NT2/D1 (cell line): ENCODE results near the gene HOXA4.

Source experiments
- DNase-seq: peaks from one replicate; pipeline ENCODE4 v3.0.0-alpha.2; 2011; ENCODE audit warnings: low read depth, low spot score
- H3K27me3 ChIP-seq: 2 replicates; pipeline ENCODE4 v1.6.0; 2011; ENCODE audit warnings: mild to moderate bottlenecking; ENCODE audit not compliant: insufficient read length, insufficient read depth
- H3K36me3 ChIP-seq: 2 replicates; pipeline ENCODE4 v1.6.1; 2011; ENCODE audit warnings: mild to moderate bottlenecking, low read length, mixed read lengths; ENCODE audit not compliant: insufficient read depth, insufficient read length
- H3K4me1 ChIP-seq: 2 replicates; pipeline ENCODE4 v1.5.1; 2011; ENCODE audit not compliant: insufficient read depth, insufficient read length
- H3K4me3 ChIP-seq: 2 replicates; pipeline ENCODE4 v1.5.1; 2011; ENCODE audit warnings: low read depth; ENCODE audit not compliant: insufficient read length
- H3K9ac ChIP-seq: 2 replicates; pipeline ENCODE4 v1.6.0; 2011; ENCODE audit warnings: low read depth; ENCODE audit not compliant: insufficient read length
- H3K9me3 ChIP-seq: 2 replicates; pipeline ENCODE4 v1.5.1; 2011; ENCODE audit warnings: mild to moderate bottlenecking, low read length; ENCODE audit not compliant: insufficient read depth
- SUZ12 ChIP-seq: IDR thresholded peaks from 2 replicates; pipeline ENCODE4 v1.6.1; 2011; ENCODE audit not compliant: insufficient read length, insufficient read depth; ENCODE audit errors: extremely low read depth
- YY1 ChIP-seq: IDR thresholded peaks from 2 replicates; pipeline ENCODE4 v1.6.1; 2011; ENCODE audit not compliant: insufficient read length, insufficient read depth
- ZNF274 ChIP-seq: IDR thresholded peaks from 2 replicates; pipeline ENCODE4 v1.6.1; 2011; ENCODE audit warnings: mild to moderate bottlenecking, low read depth, low read length

HOXA4 gene

DNA sequence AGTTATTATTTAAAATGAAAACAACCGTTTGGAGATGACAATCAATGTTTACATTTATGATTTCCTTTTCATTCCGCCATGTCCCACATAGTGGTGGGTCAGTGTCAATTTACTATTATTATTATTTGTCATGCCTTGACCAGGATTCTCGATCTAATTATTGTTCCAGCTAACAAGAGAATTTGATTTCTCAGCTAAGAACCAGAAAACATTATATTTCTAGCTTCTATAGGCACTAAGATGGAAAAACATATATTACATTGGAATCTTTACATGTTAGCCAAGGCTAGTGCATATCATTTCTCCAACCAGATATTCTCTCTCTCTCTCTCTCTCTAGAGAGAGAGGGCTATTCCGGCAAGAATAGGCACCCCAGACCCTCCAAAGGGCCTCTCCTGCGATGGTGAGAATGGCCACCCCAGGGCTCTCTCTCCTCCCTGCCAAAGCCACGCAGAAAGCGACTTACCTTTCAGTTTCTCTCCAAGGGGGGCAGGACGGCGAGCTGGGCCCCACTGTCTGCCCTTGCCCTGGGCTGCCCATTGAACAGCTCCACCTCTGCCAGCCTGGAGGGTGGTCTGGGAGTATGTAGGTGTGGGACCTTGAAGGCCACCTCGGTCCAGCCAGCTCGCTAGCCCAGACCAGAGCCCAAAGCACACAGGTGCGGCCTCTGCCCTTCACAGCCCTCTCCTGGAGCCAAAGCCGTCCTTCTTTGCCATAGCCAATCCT lies 19.4 kb upstream of the HOXA4 start:
- peak overlapping the region; percentile 12 for H3K9ac ChIP-seq
- peaks cover 3% of the 10 kb centered on the region for H3K4me1 ChIP-seq
- H3K4me3 ChIP-seq, result peak overlapping the region; percentile 42
- H3K36me3 ChIP-seq, result no peaks in the 10 kb centered on the region
- TF ChIP-seq SUZ12, result no peak
- no peak for DNase-seq
- no peaks in the 10 kb centered on the region; the same call in 1 of the 2 replicates for H3K9me3 ChIP-seq
- peaks cover 100% of the 10 kb centered on the region for H3K27me3 ChIP-seq

DNA sequence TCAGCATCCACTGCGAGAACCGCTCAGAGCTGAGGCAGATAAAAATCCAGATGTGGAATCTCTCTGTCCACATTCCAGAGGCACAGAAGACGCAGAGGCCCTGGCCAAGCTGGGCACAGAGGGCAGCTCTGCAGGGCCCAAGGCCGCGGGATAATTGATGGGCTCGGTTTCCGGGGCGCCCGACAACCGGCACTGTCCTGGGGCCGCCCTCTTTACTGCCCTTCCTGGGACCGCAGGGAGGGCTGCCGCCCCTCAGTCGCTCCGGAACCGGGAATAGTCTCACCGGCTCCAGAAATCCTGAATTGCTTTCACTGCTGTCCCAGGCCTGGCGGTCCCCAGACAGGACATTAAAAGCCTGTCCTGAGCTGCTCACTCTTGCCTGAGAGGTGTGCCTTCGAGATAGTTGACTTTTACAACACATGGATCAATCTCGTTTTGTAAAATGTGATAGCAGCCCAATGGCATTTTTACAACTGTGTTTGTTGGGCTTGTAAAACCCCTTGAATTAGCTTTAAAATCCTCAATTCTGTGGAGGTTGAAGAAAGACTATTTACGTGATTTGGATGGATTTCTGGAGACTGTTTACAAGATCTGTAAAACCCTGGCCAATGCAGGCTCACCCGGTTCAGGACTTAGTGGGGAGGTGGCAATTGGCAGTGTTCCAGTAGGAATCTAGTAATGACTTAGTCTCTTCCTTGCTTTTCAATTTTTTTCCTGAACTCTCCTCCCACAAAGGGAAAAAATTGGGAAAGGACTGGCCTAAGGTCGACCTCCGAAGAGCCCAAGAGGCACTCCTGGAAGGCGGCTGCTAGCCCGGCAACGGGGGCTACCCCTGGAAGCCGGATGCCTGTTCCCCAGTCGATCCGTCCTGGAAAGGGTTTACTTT lies 18.4 kb upstream of the HOXA4 start:
- Histone ChIP-seq H3K36me3 (no peaks in the 10 kb centered on the region), H3K27me3 (peaks cover 100% of the 10 kb centered on the region), H3K4me3 (no peak overlapping the region), H3K9ac (no peak overlapping the region), H3K4me1 (peaks cover 3% of the 10 kb centered on the region), H3K9me3 (no peaks in the 10 kb centered on the region; the same call in 1 of the 2 replicates)
- TF ChIP-seq ZNF274, result no peak
- TF ChIP-seq YY1, result no peak
- no peak for TF ChIP-seq SUZ12
- DNase-seq, result no peak

DNA sequence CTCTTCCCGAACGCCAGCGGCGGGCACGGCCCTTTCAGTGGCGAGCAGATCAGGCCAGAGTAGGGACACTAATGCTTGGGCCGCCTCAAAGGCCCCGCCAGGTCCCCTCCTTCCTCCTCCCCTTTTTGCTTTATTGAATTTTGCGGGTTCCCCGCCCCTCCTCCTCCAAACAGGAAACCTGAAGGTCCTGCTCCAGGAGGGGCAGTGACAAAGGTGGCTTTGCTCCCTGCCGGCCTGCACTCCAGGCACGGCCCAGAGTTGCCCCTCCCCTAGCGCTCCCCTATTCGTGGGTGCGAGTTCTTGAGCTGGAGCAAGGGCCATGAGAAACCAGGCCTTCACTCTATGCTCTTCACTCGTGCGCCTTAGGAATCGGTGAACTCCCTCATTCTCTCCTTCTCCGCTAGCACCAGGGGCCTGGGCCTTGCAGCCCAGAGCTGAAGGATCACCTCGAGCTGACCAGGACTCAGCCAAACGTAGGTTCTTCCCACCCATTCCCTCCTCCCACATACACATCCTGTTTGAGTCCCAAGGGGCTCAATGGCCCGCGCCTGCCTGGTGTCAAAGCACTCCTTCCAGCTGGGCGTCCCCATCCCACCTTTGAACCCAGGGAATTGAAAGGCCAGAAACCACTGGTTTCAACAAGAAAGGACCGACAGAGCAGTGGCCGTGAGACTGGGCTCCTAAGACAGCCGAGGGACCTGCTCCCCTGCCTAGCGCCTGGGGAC lies 17.6 kb upstream of the HOXA4 start:
- no peak for DNase-seq
- TF ChIP-seq ZNF274, result no peak
- TF ChIP-seq YY1, result no peak
- TF ChIP-seq SUZ12, result no peak
- H3K4me3 ChIP-seq, result no peak overlapping the region
- H3K9ac ChIP-seq, result peak overlapping the region; percentile 21
- H3K36me3 ChIP-seq, result no peaks in the 10 kb centered on the region
- peaks cover 3% of the 10 kb centered on the region for H3K4me1 ChIP-seq
- H3K27me3 ChIP-seq, result peaks cover 99% of the 10 kb centered on the region
- no peaks in the 10 kb centered on the region; the same call in 1 of the 2 replicates for H3K9me3 ChIP-seq

DNA sequence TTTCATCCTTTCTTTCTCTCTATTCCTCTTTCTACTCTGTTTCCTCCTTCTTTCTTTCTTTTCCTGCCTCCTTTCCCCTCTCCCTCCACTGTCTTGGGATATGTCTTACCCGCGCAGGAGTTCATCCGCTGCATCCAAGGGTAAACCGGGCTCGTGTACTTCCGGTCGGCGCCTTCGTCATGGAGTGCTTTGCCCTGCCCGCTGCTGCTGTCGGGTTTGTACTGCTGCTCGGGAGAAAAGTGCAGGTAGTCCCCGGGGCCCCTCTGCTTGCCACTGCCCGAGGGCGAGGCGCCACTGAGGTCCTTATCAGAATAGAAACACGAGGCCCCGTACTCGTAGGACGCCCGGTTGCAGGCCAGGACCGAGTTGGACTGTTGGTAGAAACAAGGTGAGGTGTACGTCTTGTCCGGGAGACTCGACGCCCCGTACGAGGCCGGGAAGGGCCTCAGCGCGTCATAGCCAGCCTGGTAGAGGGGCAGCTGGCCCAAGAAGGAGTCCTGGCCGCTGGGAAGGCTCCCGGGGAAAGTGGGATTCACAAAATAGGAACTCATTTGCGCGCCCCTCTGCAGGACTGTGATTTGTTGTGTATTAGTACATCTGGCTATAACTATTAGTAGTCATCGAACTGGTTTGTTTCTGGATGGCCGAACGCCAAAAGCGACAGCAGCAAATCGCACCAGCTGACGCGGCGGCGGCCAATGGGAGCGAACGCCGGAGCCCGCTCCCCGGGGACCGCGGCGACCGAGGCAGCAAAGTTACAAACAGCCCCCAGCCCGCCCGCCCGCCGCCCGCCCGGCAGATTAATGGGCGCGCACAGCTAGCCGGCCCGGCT lies 16.9 kb upstream of the HOXA4 start, which contains the start of gene HOXA6:
TSS of gene HOXA6 (minus strand) at position 576 of the 832 bp plus-strand sequence. CDS start at position 551, 25 bp downstream.
- Histone ChIP-seq H3K4me3 (no peak within 1 kb of the TSS), H3K9ac (peak within 1 kb of the TSS; percentile 21)

DNA sequence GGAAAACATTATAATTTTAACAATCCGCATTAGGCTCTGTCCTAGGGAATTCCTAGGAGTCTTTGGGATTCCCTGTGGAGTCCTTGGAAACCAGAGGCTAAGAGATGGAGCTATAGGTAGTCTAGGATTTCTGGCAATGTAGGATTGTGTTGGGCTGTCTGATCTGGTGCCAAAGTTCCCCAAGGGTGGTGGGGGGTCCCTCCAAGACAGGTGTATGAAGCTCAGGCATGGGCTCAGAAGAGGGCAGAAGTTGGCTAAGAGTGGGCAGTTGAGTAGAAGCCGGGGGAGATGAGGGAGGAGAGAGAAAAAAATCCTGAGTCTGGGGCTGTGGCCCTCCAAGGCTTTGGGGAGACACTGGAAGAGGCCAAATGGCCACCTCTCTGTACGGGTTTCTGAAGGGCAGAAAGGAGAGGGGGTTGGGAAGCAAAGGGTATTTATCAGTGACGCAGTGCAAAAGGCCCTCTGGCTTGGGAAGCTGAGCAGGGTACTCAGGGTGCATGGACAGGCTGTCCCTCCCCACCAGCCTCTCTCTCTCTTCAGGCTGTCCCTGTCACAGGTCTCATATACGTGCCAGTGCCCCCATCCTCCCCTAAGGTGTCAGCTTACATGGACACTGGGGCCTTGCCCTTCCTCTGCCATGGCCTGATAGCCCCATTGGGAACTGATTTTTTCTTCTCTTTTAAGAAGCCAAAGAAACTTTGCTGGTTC lies 16.1 kb upstream of the HOXA4 start:
- DNase-seq, result no peak
- TF ChIP-seq YY1, result no peak
- TF ChIP-seq SUZ12, result no peak
- TF ChIP-seq ZNF274, result no peak
- Histone ChIP-seq H3K27me3 (peaks cover 99% of the 10 kb centered on the region), H3K36me3 (no peaks in the 10 kb centered on the region), H3K9me3 (no peaks in the 10 kb centered on the region; the same call in 1 of the 2 replicates), H3K4me3 (no peak overlapping the region), H3K9ac (no peak overlapping the region), H3K4me1 (peaks cover 3% of the 10 kb centered on the region)

More for the DNA sequence above, 16.9 kb upstream of the HOXA4 start, which contains the start of gene HOXA6:
- H3K27me3 ChIP-seq, result peaks cover 99% of the 10 kb centered on the region
- H3K36me3 ChIP-seq, result no peaks in the 10 kb centered on the region
- no peaks in the 10 kb centered on the region; the same call in 1 of the 2 replicates for H3K9me3 ChIP-seq
- TF ChIP-seq SUZ12, result no peak
- no peak for TF ChIP-seq ZNF274
- TF ChIP-seq YY1, result no peak
- DNase-seq, result no peak
- peaks cover 3% of the 10 kb centered on the region for H3K4me1 ChIP-seq

DNA sequence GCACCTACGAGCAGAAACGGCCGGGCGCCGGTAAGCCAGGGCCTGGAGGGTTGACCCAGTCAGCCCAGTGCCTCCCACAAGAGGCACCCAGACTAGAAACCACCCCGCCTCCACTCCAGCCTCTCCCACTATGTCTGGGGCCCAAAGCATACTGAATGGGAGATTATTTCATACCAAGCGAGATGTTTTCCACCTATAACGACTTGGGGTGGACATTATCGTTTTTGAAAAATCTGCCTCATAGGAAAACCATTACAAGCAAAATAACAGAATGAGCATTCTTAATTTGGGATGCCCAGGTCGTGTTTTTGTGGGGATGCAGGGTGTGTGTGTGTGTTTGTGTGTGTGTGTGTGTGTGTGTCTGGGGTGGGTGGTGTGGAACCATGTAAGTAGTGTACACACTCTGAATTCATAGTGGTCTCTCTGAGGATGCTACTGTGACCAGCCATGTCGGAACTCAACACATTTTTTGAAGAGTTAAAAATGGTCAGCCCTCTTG lies 15.4 kb upstream of the HOXA4 start:
- no peak for DNase-seq
- Histone ChIP-seq H3K9ac (no peak overlapping the region), H3K36me3 (no peaks in the 10 kb centered on the region), H3K27me3 (peaks cover 99% of the 10 kb centered on the region), H3K4me1 (no peaks in the 10 kb centered on the region), H3K9me3 (no peaks in the 10 kb centered on the region; the same call in 1 of the 2 replicates), H3K4me3 (no peak overlapping the region)
- TF ChIP-seq ZNF274 (no peak), YY1 (no peak), SUZ12 (no peak)
